Kasumi-1 (cell line): ENCODE results near the gene EPS8L2.
"Not testable (repeated sequence)": the region's sequence is repeated elsewhere in the genome, so short reads cannot be mapped to it uniquely, and the experiment has no call there.

Source experiments
- DNase-seq, 2 experiments: peaks; one replicate each; lab custom pipeline; 2025; lab: John Stamatoyannopoulos, UW

The EPS8L2 gene

DNA sequence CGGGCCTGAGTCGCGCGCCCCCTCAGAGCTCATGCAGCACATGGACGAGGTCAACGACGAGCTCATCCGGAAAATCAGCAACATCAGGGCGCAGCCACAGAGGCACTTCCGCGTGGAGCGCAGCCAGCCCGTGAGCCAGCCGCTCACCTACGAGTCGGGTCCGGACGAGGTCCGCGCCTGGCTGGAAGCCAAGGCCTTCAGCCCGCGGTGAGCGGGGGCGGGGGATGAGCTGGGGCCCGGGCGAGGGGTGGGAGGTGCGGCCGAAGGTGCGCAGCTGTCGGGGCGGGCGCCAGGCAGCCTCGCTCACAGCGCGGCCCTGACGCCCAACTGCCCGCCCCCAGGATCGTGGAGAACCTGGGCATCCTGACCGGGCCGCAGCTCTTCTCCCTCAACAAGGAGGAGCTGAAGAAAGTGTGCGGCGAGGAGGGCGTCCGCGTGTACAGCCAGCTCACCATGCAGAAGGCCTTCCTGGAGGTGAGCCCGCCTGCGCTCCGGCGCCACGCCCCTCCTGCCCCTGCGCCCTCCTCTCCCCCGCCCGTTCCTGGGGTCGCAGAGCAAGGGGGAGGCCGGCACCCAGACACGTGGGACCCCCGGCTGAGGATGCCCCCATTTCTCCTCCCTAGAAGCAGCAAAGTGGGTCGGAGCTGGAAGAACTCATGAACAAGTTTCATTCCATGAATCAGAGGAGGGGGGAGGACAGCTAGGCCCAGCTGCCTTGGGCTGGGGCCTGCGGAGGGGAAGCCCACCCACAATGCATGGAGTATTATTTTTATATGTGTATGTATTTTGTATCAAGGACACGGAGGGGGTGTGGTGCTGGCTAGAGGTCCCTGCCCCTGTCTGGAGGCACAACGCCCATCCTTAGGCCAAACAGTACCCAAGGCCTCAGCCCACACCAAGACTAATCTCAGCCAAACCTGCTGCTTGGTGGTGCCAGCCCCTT lies 20.5 kb downstream of the EPS8L2 start:
- DNase-seq = peak in 1 of 2 experiments; percentile 28

DNA sequence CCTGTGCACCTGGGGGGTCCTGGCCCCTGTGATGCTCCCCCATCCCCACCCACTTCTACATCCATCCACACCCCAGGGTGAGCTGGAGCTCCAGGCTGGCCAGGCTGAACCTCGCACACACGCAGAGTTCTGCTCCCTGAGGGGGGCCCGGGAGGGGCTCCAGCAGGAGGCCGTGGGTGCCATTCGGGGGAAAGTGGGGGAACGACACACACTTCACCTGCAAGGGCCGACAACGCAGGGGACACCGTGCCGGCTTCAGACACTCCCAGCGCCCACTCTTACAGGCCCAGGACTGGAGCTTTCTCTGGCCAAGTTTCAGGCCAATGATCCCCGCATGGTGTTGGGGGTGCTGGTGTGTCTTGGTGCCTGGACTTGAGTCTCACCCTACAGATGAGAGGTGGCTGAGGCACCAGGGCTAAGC lies 21.3 kb downstream of the EPS8L2 start:
- DNase-seq = no peak

DNA sequence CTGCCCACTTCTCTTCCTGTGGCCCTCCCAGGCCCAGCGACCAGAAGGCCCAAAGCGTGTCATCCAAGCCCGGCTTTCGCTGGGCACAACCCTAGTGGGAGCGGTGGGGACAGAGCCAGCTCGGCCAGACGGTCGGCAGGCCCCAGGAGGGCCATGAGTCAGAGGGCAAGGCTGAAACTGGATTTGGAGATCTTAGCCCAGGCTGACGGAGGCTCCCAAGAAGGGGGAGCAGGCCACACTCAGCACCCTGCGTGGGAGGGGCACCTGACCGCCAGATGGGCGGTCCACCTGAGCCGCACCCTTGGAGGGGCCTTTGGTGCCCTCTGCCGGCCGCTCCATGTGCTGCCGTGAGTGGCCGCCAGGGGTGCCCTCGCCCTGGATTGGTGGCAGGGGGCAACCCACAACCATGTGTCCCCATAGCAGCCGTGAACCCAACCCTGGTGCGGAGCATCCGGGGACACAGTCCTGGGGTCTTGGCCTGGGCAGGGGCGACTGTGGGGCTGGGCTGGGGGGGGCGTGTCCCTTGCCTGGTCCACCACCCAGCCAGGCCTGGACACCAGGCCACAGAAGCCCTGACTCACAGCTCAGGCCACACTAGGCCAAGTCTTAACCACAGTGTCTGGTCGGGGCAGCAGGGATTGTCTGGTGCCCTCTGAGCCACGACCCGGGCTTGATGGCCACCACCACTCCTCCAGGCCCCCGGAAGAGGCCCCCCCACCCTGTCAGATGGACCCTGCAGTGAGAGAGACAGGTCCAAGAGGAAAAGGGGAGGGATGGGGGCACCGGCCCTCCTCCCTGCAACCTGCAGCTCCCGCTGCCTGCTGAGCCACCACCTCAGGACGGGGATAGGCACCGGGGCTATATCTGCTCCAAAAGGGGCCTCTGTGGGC lies 22.1 kb downstream of the EPS8L2 start:
- peak; percentile 42 to 63 for DNase-seq

DNA sequence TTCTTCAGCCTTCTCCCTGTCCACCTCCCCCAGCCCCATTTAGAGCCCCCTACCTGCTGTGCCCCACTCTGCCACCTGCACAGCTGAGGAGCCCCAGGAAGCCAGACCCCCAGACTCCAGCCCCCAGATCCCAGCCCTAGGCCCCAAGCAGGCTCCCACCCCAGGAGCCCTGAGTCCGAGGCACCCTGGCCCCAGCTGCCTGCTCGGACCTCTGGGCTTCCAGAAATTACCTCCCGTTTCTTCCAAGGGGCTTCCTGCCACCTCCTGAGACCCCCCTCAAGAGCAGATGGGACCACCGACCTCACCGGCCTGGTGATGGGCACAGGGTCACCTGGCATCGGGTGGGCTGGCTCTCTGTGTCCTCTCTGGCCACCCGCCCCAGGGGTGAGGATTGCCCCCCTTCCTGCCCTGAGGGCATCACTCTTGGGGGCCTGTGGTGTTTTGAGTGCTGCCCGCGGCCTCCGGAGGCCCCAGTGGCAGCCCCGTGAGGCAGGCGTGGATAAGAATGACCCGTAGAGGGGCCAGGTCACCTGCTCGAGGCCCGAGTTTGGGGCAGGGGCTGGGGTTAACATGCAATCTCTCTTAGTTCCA lies 23.0 kb downstream of the EPS8L2 start:
- no peak for DNase-seq

DNA sequence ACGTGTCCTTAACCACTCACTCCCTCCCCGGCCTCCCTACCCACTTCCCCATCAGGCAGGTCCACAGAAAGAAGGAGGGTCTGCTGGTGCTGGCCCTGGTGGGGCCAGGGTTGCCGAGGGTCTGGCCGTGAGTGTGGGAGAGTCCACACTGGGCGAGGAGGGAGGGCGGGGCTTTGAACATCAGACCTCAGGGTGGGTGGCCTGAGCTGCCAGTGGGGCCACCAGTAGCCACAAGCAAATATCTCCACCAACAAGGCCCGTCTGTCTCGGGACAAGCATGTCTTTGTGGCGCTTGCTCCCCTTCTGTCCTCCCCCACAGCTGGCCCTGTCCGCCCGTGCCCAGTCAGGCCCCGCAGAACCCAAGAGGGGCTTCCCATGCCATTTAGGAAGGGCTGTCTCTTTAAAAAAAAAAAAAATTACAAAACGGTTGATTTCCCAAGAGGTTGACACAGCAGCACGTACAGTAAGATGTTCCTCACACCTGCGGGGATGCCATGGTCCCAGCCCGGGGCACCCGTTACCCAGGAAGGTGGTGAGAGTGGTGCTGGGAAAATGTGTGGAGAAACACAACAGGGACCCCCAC lies 23.6 kb downstream of the EPS8L2 start:
- DNase-seq = no peak

DNA sequence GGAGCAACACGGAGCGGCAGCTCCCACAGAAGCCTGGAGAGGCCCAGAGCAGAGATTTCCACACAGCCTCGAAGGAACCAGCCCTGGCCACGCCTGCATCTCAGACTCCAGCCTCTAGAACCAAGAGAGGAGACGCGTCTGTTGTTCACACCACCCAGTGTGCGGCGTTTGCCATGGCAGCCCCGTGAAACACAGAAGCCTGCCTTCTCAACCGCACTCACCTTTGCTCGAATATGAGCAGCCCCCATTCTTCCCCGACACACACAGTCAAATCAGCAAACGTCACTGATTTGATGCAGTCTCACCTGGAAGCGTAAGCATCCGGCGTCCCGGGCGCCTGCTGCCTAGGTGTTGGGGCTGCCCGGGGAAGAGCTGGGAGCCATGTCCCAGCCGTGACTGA lies 27.0 kb downstream of the EPS8L2 start:
- DNase-seq = no peak

DNA sequence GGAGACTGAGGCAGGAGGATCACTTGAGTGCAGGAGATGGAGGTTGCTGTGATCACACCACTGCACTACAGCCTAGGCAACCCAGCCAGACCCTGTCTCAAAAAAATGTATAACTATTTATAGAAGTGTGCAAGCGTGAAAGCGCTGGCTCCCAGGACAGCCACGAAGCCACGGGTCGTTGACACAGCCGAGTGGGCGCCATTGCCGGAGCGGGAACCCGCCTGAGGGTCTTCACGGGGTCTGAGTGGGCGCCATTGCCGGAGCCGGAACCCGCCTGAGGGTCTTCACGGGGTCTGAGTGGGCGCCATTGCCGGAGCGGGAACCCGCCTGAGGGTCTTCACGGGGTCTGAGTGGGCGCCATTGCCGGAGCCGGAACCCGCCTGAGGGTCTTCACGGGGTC lies 28.5 kb downstream of the EPS8L2 start:
- not testable (repeated sequence) for DNase-seq

DNA sequence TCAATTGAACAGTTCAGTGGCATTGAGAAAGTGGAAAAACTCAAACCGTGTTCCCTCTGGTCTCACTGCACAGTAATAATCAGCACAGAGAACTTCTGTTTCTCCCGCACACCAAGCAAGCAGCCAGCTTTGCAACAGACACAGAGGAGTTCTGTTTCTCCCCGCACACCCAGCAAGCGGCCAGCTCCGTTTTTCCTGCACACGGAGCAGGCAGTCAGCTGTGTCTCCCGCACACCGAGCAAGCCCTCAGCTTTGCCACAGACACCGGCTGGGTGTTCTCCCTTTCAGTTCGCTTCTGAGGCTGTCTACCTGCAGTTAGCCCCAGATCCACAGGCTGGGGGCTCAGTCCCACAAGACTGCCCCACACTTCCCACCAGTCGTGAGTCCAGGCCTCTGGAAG lies 31.3 kb downstream of the EPS8L2 start:
- peak in 1 of 2 experiments; percentile 28 for DNase-seq

DNA sequence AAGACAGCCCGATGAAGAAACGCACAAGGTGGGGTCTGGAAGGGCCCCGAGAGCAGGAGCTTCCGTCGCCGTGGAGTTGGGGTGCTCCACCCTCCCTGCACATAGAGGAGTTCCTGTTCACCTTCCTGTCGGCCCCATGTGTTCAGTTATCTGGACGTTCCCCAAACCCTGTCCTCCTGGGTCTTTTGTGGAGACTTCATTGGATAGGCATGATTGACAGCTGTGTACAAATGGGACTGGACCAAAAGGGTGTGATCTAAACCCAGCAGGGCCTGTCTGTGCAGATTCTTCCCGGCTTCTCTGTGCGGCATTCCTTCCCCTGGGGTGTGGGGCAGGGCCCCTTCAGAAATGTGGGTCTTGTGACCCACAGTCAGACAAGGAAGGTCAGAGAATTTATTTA lies 31.9 kb downstream of the EPS8L2 start:
- DNase-seq = not testable (repeated sequence)

DNA sequence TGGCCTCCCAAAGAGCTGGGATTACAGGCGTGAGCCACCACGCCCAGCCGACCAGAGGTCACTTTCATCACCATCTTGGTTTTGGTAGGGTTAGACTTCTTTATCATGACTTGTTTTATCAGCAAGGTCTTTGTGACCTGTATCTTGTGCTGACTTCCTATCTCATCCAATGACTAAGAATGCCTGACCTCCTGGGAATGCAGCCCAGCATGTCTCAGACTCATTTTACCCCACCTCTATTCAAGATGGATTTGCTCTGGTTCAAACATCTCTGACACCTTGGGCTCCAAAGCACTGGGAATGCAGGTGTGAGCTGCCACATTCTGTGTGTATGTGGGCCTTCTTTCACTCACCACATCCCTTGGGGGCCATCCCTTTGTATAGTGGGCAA lies 36.1 kb downstream of the EPS8L2 start:
- no peak for DNase-seq

DNA sequence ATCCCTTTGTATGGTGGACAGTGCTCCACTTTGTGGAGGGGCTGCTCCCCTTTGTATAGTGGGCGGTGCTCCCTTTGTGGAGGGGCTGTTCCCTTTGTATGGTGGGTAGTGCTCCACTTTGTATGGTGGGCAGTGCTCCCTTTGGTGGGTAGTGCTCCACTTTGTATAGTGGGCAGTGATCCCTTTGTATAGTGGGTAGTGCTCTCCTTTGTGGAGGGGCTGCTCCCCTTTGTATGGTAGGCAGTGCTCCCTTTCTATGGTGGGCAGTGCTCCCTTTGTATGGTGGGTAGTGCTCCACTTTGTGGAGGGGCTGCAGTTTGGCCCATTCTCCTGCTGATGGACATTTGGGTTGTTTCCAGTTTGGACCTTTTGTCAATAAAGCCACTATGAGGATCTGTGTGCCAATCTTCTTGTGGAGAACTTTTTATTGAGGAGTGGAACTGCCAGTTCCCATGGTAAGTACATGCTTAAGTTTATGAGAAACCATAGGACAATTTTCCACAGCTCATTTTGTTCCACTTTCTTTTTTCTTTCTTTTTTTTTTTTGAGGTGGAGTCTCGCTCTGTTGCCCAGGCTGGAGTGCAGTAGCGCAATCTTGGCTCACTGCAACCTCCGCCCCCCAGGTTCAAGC lies 36.7 kb downstream of the EPS8L2 start:
- DNase-seq = no peak

DNA sequence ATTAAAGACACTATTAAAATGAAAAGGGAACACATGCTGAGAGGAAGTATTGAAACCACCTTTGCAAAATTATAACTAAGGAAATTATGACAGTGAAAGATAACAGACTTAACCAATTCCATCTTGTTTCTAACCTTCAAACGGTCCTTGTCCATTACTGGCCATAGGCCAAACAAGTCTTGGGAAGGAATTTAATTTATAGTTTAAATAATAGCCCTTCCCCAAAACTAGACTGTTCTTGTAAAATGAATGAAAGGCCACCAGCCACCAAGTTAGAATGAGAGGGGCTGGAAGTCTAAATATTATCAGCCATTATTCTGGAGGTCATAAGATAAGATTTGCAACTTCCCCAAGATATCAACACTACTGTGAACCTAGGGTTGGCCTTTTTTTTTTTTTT lies 39.4 kb downstream of the EPS8L2 start:
- no peak for DNase-seq

DNA sequence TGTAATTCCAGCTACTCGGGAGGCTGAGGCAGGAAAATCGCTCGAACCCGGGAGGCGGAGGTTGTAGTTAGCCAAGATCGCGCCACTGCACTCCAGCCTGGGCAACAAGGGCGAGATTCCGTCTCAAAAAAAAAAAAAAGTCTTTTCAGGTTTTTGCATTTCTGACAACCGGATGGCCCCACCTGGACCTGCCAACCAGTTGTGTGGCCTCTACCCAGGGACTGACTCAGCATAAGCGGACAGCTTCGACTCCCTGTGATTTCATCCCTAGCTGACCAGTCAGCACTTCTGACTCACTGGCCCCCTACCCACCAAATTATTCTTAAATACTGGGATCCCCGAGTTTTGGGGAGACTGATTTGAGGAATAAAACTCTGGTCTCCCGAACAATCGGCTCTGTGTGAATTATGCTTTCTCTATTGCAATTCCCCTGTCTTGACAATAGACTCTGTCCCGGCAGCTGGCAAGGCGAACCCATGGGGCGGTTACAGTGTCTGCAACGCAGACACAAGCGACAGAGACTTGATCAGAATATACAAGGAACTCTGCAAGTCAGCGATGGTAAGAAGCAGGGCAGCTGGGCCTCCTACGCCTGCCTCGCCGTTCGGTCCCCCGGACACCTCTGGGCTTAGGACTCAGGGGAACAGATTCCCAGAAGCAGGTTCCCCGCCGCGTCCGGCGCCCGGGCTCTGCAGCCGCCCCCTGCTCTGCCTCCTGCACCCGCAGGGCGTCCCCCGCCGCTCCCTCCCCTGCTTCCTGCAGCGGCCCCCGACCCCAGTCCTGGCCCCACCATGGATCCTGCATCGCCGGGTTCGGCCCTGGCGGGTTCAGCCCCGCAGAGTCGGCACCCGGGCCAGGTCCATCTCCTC lies 40.5 kb downstream of the EPS8L2 start:
- DNase-seq = peak; percentile 50 to 61

DNA sequence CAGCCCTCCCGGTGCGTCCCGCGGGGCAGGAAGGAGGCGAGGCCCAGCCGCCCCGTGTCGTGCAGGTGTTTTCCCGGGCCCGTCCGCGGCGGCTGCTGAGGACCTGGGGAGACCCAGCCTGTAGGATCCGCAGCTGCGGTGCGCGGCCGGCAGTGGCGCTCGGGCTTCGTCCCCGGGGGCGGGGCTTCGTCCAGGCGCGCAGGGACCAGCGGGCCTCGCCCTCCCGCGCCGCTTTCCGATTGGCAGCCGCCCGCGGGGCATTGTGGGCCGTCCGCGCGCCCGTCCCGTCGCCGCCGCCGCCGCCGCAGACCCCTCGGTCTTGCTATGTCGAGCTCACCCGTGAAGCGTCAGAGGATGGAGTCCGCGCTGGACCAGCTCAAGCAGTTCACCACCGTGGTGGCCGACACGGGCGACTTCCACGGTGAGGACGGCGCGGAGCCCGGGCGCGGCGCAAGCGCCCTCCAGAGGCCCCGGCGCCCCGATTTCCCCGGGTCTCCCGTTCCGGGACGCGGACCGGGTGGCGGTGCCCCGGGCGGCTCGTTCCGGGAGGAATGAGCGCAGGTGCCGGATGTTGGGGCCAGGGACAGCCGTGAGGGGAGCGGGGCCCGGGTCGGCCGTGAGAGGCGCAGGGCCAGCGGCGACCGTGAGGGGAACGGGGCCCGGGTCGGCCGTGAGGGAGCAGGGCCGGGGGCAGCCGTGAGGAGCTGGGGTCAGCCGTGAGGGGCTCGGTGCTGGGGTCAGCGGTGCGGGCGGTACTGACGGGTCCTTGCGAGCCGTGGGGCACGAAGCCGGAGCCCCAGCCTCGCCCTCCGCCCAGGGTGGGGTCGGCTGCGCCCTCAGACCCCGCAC lies 41.4 kb downstream of the EPS8L2 start, which contains the start of gene TALDO1:
TSS of gene TALDO1 (plus strand) at position 307 of the 849 bp plus-strand sequence. CDS start at position 325, 18 bp downstream.
- peak; percentile 93 to 94 for DNase-seq

DNA sequence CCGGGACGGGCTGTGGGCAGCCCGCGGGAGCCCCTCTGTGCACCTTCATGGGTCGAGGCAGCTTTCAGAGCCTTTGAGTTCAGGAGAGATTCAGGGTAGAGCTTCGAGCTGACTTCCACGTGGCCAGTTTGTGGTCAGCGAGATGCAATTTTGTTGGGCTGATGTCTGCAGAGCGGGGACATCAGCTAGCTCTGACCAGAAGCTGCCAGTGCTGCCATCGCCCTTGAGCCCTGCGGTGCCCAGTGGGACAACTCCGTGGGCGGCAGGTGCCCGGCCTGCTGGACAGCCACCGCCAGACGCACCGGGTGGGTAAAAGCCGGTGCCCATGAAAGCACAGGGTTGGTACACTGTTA lies 42.0 kb downstream of the EPS8L2 start:
- DNase-seq = no peak

DNA sequence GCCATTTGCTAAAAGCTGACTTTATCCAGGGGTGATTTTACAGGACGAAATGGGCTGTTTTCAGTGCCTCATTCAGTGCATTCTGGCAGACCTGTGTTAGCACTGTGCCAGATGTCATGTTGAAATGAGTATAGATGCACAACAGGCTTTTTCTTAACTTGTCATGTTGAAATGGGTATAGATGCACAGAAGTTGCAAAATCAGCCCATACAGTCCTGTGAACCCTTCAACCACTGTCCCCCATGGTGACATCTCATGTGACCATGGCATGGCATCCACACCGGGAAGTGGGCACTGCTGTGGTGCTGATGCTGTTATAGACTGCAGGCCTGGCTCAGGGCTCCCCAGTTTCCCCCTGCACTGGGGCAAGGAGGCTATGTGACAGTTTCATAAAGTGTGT lies 43.7 kb downstream of the EPS8L2 start:
- DNase-seq = no peak

DNA sequence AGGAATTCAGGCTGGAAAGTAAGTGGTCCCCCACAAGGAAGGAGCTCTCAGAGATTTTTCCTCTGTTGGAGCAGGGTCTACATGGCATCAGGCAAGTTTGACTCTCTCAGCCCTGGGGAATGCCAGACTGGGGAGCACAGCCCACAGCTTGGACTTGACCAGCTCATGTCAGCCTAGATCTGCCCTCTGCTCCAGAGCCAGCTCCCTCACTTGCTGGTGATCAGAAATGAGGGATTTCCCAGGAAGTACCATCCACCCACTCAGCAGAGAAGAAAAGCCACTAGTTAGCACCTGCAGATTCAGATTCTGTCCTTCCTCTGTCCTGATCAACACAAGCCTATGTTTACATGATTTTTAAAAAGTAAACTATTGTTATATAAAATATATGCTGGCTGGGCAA lies 54.2 kb downstream of the EPS8L2 start:
- no peak for DNase-seq

DNA sequence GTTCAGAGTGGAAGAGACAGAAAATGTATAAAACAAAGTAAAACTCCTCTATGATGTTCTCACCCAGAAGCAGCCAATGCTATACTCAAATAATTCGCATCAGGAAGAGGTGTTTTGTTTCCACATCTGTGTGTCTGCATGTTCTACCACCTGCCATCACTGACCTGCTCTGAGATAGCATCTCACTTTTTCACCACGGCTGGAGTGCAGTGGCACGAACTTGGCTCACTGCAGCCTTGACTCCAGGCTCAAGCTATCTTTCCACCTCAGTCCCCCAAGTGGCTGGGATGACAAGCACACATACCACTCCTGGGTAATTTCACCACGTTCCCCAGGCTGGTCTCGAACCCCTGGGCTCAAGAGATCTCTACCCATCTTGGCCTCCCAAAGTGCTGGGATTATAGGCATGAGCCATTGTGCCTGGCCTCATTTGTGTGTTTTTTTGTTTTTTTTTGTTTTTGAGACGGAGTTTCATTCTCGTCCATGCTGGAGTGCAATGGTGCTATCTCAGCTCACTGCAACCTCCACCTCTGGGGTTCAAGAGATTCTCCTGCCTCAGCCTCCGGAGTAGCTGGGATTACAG lies 55.6 kb downstream of the EPS8L2 start:
- DNase-seq = no peak

DNA sequence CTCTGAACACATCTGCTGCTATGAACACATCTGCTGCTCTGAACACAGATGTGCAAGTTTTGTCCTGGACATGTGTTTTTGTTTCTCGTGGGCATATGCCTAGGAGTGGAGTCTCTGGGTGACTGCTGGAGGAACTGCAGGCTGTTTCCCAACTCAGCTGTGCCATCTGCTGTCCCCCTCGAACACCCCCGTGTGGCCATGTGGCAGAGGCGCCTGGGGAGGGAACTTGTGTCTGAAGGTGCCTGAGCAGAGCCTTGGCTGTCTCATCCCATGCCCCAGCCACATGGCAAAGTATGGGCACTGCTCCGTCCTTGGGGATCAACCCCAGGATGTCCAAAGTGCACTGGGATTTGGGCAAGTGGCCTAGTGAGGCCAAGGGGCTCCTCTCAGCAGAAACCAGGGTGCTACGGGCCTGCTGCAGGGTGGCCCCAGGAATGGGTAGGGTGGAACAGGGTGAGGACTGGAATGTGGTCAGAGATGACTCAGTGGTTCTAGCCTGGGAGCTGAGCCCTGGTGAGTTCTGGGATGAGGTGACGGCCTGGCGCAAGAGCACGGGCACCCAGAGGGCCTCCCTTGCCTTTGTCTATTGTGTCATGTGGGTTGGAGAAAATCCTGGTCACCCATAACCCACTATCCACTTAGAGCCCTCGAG lies 56.5 kb downstream of the EPS8L2 start:
- peak; percentile 89 to 92 for DNase-seq
